WERI-Rb-1 (cell line): Measurements from ENCODE around the gene OVCA2.

Experiments used
- DNase-seq: peaks from one replicate; pipeline ENCODE4 v3.0.0-alpha.2; 2020
- H3K27ac ChIP-seq: fragments of 250-450 bp; sonication (Bioruptor Pico); 2 replicates; pipeline ENCODE4 v1.5.1; 2020; ENCODE audit warnings: mild to moderate bottlenecking, moderate library complexity
- H3K27me3 ChIP-seq: fragments of 250-450 bp; sonication (Bioruptor Pico); 2 replicates; pipeline ENCODE4 v1.5.1; 2021; ENCODE audit warnings: mild to moderate bottlenecking, low read depth, moderate library complexity; ENCODE audit not compliant: insufficient read depth, severe bottlenecking
- H3K36me3 ChIP-seq: fragments of 250-450 bp; sonication (Bioruptor Pico); 2 replicates; pipeline ENCODE4 v1.5.1; 2020; ENCODE audit warnings: mild to moderate bottlenecking, moderate library complexity
- H3K4me3 ChIP-seq: 2 replicates; pipeline ENCODE4 v1.5.1; 2011; ENCODE audit warnings: low read depth, mild to moderate bottlenecking, control low read depth, low read length
- H3K9me3 ChIP-seq: fragments of 250-450 bp; sonication (Bioruptor Pico); 2 replicates; pipeline ENCODE4 v1.5.1; 2021; ENCODE audit warnings: mild to moderate bottlenecking, moderate library complexity; ENCODE audit not compliant: severe bottlenecking
- CTCF ChIP-seq: IDR thresholded peaks from 2 replicates; pipeline ENCODE4 v1.5.1; 2011; ENCODE audit warnings: low read depth, mild to moderate bottlenecking, control low read depth, inconsistent platforms, low read length

The OVCA2 gene

GRCh38 chr17:2063261-2064146 lies 21.7 kb downstream of the OVCA2 start:
- no peaks in the 10 kb centered on the region for H3K27me3 ChIP-seq
- H3K27ac ChIP-seq, result no peak overlapping the region
- no peaks in the 10 kb centered on the region for H3K9me3 ChIP-seq

GRCh38 chr17:2064147-2064489 lies 22.3 kb downstream of the OVCA2 start:
- DNase-seq, result no peak
- H3K27ac ChIP-seq, result no peak overlapping the region

More at GRCh38 chr17:2063261-2064146, 21.7 kb downstream of the OVCA2 start:
- H3K4me3 ChIP-seq, result no peak overlapping the region
- no peak for DNase-seq
- peaks cover 52% of the 10 kb centered on the region for H3K36me3 ChIP-seq
- no peak for TF ChIP-seq CTCF

DNA sequence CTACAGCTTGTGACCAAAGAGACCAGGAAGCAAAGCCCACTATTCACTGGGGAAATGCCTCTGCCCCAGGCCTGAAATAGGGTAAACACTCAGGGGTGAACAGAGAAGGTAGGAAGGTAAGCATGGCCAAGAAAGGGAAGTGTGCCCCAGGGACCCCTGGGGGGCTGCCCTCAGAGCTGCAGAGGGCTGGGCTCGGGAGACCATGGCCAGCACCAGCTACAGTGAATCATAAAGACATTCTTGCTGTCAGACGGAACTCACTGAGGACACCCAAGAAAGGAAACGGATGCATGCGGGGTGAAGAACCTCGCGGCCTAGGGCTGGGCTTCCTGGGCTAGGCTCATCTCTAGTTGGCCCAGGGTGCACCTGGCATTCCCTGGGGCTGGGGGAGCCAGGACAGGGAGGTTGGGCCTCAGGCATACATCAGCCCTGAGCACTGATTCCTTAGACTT lies 22.7 kb downstream of the OVCA2 start:
- no peak for TF ChIP-seq CTCF
- Histone ChIP-seq H3K27me3 (no peaks in the 10 kb centered on the region), H3K27ac (no peak overlapping the region; the same call in 1 of the 2 replicates), H3K4me3 (no peak overlapping the region), H3K36me3 (peaks cover 53% of the 10 kb centered on the region), H3K9me3 (no peaks in the 10 kb centered on the region)
- DNase-seq, result no peak

More at GRCh38 chr17:2064147-2064489, 22.3 kb downstream of the OVCA2 start:
- Histone ChIP-seq H3K4me3 (no peak overlapping the region), H3K27me3 (no peaks in the 10 kb centered on the region), H3K36me3 (peaks cover 53% of the 10 kb centered on the region), H3K9me3 (no peaks in the 10 kb centered on the region)
- no peak for TF ChIP-seq CTCF

- TF ChIP-seq CTCF, result peak; percentile 83
- Histone ChIP-seq H3K9me3 (no peaks in the 10 kb centered on the region), H3K27me3 (no peaks in the 10 kb centered on the region), H3K4me3 (no peak overlapping the region), H3K36me3 (peaks cover 53% of the 10 kb centered on the region), H3K27ac (no peak overlapping the region; the same call in 1 of the 2 replicates)
- DNase-seq, result peak; percentile 84
Observed at GRCh38 chr17:2064980-2065785, 23.4 kb downstream of the OVCA2 start.

DNA sequence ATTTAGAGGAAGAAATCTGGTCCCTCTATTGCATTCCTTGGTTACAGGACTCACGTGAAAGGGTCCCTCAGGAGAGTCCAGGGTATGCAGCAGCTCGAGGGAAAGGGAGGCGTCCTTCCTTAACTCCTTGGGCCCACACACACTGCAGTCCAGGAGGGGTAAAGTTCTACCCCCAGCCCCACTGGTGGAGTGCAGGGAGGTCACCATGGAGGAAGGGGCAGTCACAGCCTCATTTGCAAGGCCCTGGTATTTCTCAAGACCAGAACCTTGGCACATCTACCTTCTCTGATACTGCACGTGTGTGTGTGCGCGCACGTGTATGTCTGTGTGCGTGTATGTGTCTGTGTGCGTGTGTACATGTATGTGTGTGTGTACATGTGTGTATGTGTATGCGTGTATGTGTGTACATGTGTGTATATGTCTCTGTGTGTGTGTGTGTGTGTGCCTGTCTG lies 24.2 kb downstream of the OVCA2 start:
- H3K27me3 ChIP-seq, result no peaks in the 10 kb centered on the region
- TF ChIP-seq CTCF, result no peak
- no peaks in the 10 kb centered on the region for H3K9me3 ChIP-seq
- peaks cover 51% of the 10 kb centered on the region for H3K36me3 ChIP-seq
- H3K4me3 ChIP-seq, result no peak overlapping the region
- peak overlapping the region; percentile 94; the same call in 1 of the 2 replicates for H3K27ac ChIP-seq
- no peak for DNase-seq
